B cell (primary cell): Measurements from ENCODE around the gene TBC1D3D. TPM values are rescaled to one million over a fixed set of nuclear protein-coding genes. Genes with fewer than 3 reads are reported as not detected.
"Not testable (repeated sequence)": the region's sequence is repeated elsewhere in the genome, so short reads cannot be mapped to it uniquely, and the experiment has no call there.

Experiments
- ATAC-seq: fragments of 200-7000 bp; cut with Tn5 transposase; one replicate; pipeline ENCODE4 v1.10.0; 2021; ENCODE audit warnings: low read depth, mild to moderate bottlenecking, moderate number of reproducible peaks, moderate library complexity
- CTCF ChIA-PET: fragments of 350-600 bp; sonication (Branson Sonifier 250); formaldehyde crosslinking; loops from one replicate; lab custom pipeline; 2021; ENCODE audit warnings: antibody characterized with exemption, inconsistent platforms; lab: Charles Lee
- POLR2A ChIA-PET: fragments of 350-600 bp; sonication (Branson Sonifier 250); formaldehyde crosslinking; loops from one replicate; lab custom pipeline; 2021; ENCODE audit warnings: antibody characterized with exemption; lab: Charles Lee
- DNase-seq: peaks from one replicate; pipeline ENCODE4 v3.0.0; 2013
- H2AFZ ChIP-seq: 2 replicates; pipeline ENCODE4 v1.6.1; 2012; ENCODE audit warnings: mild to moderate bottlenecking, low read depth, low read length; ENCODE audit not compliant: insufficient read depth, poor library complexity, severe bottlenecking
- H3K27ac ChIP-seq, 2 donors: 1 replicate in 1 of 2; 2 replicates in 1 of 2; pipeline ENCODE4 v1.5.1; 2012 to 2013; ENCODE audit warnings: low read length in 2 of 2, mild to moderate bottlenecking in 2 of 2, moderate library complexity in 1 of 2
- H3K27me3 ChIP-seq, 4 experiments: fragments of 200-600 bp in 1 of 4; sonication (generic) in 1 of 4; replicated peaks in 1 of 4; 1 replicate in 2 of 4; 2 replicates in 2 of 4; pipeline versions ENCODE4 v1.6.1 to v1.7.0; 2013 to 2016; ENCODE audit warnings: low read length in 3 of 4, mild to moderate bottlenecking in 2 of 4, mixed read lengths in 1 of 4, moderate library complexity in 1 of 4; ENCODE audit not compliant: insufficient read depth in 4 of 4, control insufficient read depth in 3 of 4; ENCODE audit errors: control extremely low read depth in 1 of 4
- H3K36me3 ChIP-seq, 2 experiments: replicated peaks in 1 of 2; 1 replicate in 1 of 2; 2 replicates in 1 of 2; pipeline versions ENCODE4 v1.6.1 to v1.7.1; 2013; ENCODE audit warnings: low read length in 1 of 2; ENCODE audit not compliant: insufficient read depth in 2 of 2, control insufficient read depth in 1 of 2; ENCODE audit errors: control extremely low read depth in 1 of 2, extremely low read depth in 1 of 2
- H3K4me1 ChIP-seq, 2 donors: fragments of 200-600 bp in 1 of 2; sonication (generic) in 1 of 2; 1 replicate in 1 of 2; 2 replicates in 1 of 2; pipeline versions ENCODE4 v1.5.1 to v1.6.1; 2013 to 2017; ENCODE audit warnings: low read length in 2 of 2; ENCODE audit not compliant: control insufficient read depth in 2 of 2, insufficient read depth in 2 of 2
- H3K4me2 ChIP-seq: replicated peaks from 2 replicates; pipeline ENCODE3; 2012; ENCODE audit warnings: mild to moderate bottlenecking, low read depth, low read length; ENCODE audit not compliant: poor library complexity, severe bottlenecking
- H3K4me3 ChIP-seq, 5 experiments: fragments of 200-600 bp in 1 of 5; sonication (generic) in 1 of 5; 1 replicate in 3 of 5; 2 replicates in 2 of 5; pipeline versions ENCODE4 v1.5.1 to v1.7.0; 2011 to 2016; ENCODE audit warnings: low read length in 4 of 5, mild to moderate bottlenecking in 4 of 5, low read depth in 2 of 5, control low read depth in 1 of 5, moderate library complexity in 1 of 5; ENCODE audit not compliant: insufficient read depth in 1 of 5; ENCODE audit errors: control extremely low read depth in 1 of 5, extremely low read depth in 1 of 5
- H3K79me2 ChIP-seq: fragments of 200-600 bp; sonication (generic); one replicate; pipeline ENCODE4 v1.6.0; 2016; ENCODE audit warnings: low read length; ENCODE audit not compliant: control insufficient read depth, insufficient read depth
- H3K9ac ChIP-seq: fragments of 200-600 bp; sonication (generic); 2 replicates; pipeline ENCODE4 v1.6.1; 2017; ENCODE audit warnings: mild to moderate bottlenecking, low read length, moderate library complexity
- H3K9me3 ChIP-seq, 3 donors: one replicate each; pipeline versions ENCODE4 v1.6.1 to v1.7.1; 2013; ENCODE audit warnings: low read length in 2 of 3; ENCODE audit not compliant: control insufficient read depth in 2 of 3, insufficient read depth in 1 of 3; ENCODE audit errors: control extremely low read depth in 1 of 3
- H4K20me1 ChIP-seq: 2 replicates; pipeline ENCODE4 v1.6.0; 2012; ENCODE audit warnings: mild to moderate bottlenecking, low read length; ENCODE audit not compliant: insufficient read depth, control insufficient read depth, poor library complexity, severe bottlenecking
- H3K27ac Mint-ChIP-seq: one replicate; pipeline ENCODE4 v1.8.0; 2021; ENCODE audit warnings: mixed read lengths
- H3K27me3 Mint-ChIP-seq: one replicate; pipeline ENCODE4 v1.8.0; 2021; ENCODE audit warnings: mixed read lengths
- H3K4me1 Mint-ChIP-seq: one replicate; pipeline ENCODE4 v1.8.0; 2021; ENCODE audit warnings: mixed read lengths
- H3K4me3 Mint-ChIP-seq: one replicate; pipeline ENCODE4 v1.8.0; 2021; ENCODE audit warnings: mixed read lengths
- H3K9me3 Mint-ChIP-seq: one replicate; pipeline ENCODE4 v1.8.0; 2022; ENCODE audit warnings: mixed read lengths; ENCODE audit not compliant: insufficient read depth
- WGBS: methylation state at CpG from one replicate; pipeline ENCODE4 v1.1.5; 2013; ENCODE audit warnings: missing lambda C conversion rate; ENCODE audit not compliant: insufficient coverage; 5-methylcytosine and 5-hydroxymethylcytosine counted together
- intact Hi-C: fragments of 100-400 bp; cut with micrococcal nuclease; formaldehyde crosslinking; loops from one replicate; pipeline ENCODE4 v1.10.0; 2022
- polyA minus RNA-seq: library from RNA; depleted of rRNA, polyadenylated mRNA; stranded (reverse); fragments of >200 nt; gene quantifications from 2 replicates; pipeline ENCODE4 v1.2.3, GENCODE V29; 2012
- polyA plus RNA-seq: library from polyadenylated mRNA; depleted of rRNA; stranded (reverse); fragments of >200 nt; gene quantifications from 2 replicates; pipeline ENCODE4 v1.2.3, GENCODE V29; 2012
- total RNA-seq, 2 donors: library from RNA; stranded (reverse); fragments of 120-200 nt in 1 of 2; gene quantifications; 1 replicate in 1 of 2; 2 replicates in 1 of 2; pipeline versions ENCODE4 v1.2.3 to v1.2.4, GENCODE V29; 2013 to 2022

TBC1D3D gene
- 2.3 and 2.7 TPM in 2 replicates for total RNA-seq
- total RNA-seq (2013), result 4.1 TPM
- 0.33 and 29.1 TPM in 2 replicates for polyA plus RNA-seq
- 6.6 TPM in 1 of 2 replicates, not detected in the other for polyA minus RNA-seq

- H3K4me1 ChIP-seq, H3K9ac ChIP-seq, H3K4me3 Mint-ChIP-seq, H3K4me2 ChIP-seq, ATAC-seq, H3K79me2 ChIP-seq, H3K9me3 Mint-ChIP-seq, H3K36me3 ChIP-seq, H3K27me3 ChIP-seq, H3K27ac Mint-ChIP-seq, H3K4me1 Mint-ChIP-seq, DNase-seq, H3K4me3 ChIP-seq, H4K20me1 ChIP-seq, CTCF ChIA-PET, intact Hi-C loops, H3K27ac ChIP-seq, H3K27me3 Mint-ChIP-seq, POLR2A ChIA-PET, H2AFZ ChIP-seq, H3K9me3 ChIP-seq: not testable (repeated sequence)
- no CpG with 5 or more reads among the region's 11 CpGs for WGBS
Observed at GRCh38 chr17:38003676-38004075, at the start of gene TBC1D3D. Gene TBC1D3D, plus strand, starts transcription at chr17:38003976. Its CDS starts 1,585 bp downstream, at chr17:38005561.

DNA sequence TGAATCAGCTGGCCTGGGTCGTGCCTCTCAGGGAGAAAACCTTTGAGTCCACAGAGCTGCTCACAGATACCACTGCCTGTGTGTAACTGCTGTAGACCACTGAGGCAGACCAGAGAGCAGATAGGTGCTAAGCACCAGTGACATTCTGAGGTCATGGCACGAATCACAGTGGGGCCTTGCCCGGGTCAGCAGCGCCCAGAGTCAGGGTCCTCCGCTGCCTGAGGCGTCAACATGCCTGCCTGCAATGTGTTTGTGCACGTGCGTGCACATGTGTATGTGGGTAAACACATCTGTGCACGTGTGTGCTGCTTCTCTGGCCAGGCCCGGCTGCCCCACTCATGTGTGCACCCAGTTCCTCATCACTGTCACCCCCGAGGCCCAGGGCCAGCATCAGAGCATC is 14.8 kb upstream of the TBC1D3D start, which contains the start of gene TBC1D3L:
TSS of gene TBC1D3L (minus strand) at position 101 of the 400 bp plus-strand sequence. CDS start 1,540 bp downstream, outside the sequence.
- H3K4me2 ChIP-seq, H3K4me1 ChIP-seq, ATAC-seq, H3K79me2 ChIP-seq, H3K4me1 Mint-ChIP-seq, H3K36me3 ChIP-seq, H2AFZ ChIP-seq, H3K4me3 ChIP-seq, H3K4me3 Mint-ChIP-seq, H3K27ac ChIP-seq, H3K9ac ChIP-seq, DNase-seq, H4K20me1 ChIP-seq, CTCF ChIA-PET, intact Hi-C loops, H3K9me3 ChIP-seq, POLR2A ChIA-PET, H3K27me3 Mint-ChIP-seq, H3K27me3 ChIP-seq, H3K9me3 Mint-ChIP-seq, H3K27ac Mint-ChIP-seq: not testable (repeated sequence)
- WGBS, result no CpG with 5 or more reads among the region's 11 CpGs

Other genes starting within 250 kb of the TBC1D3D start
- gene TBC1D3K, start 79.6 kb upstream of the TBC1D3D start, total RNA-seq, result not detected in 2 replicates
- gene TBC1D3K, start 79.6 kb upstream of the TBC1D3D start, polyA plus RNA-seq, result not detected in 2 replicates
- 4.1 and 4.3 TPM in 2 replicates for gene TBC1D3L, start 14.9 kb upstream of the TBC1D3D start, total RNA-seq
- 3.6 and 43.5 TPM in 2 replicates for gene TBC1D3L, start 14.9 kb upstream of the TBC1D3D start, polyA plus RNA-seq
- gene TBC1D3C, start 64.7 kb downstream of the TBC1D3D start, total RNA-seq, result 7.3 and 13.5 TPM in 2 replicates
- 21.5 TPM in 1 of 2 replicates, not detected in the other for gene TBC1D3C, start 64.7 kb downstream of the TBC1D3D start, polyA plus RNA-seq
- 5.0 and 6.1 TPM in 2 replicates for gene TBC1D3E, start 124.0 kb downstream of the TBC1D3D start, total RNA-seq
- 0.13 and 0.17 TPM in 2 replicates for gene TBC1D3E, start 124.0 kb downstream of the TBC1D3D start, polyA plus RNA-seq
- gene TBC1D3, start 188.6 kb downstream of the TBC1D3D start, total RNA-seq, result 1.7 and 13.2 TPM in 2 replicates
- gene TBC1D3, start 188.6 kb downstream of the TBC1D3D start, polyA plus RNA-seq, result 0.71 TPM in 1 of 2 replicates, not detected in the other